Psoas muscle (tissue), 8 donors: ENCODE data around the gene COL25A1. TPM values are rescaled to one million over a fixed set of nuclear protein-coding genes. Genes with fewer than 3 reads are reported as not detected.

Source experiments
- ATAC-seq, 4 donors: fragments of 200-7000 bp; cut with Tn5 transposase; one replicate each; pipeline ENCODE4 v1.9.1; 2020; ENCODE audit warnings: moderate library complexity in 3 of 4, mild to moderate bottlenecking in 2 of 4
- DNase-seq, 2 donors: peaks; one replicate each; pipeline ENCODE4 v3.0.0-alpha.2; 2020
- H3K27ac ChIP-seq: fragments of 200-600 bp; one replicate; pipeline ENCODE4 v1.8.0; 2022
- H3K27me3 ChIP-seq, 3 donors: fragments of 200-600 bp in 1 of 3; one replicate each; pipeline versions ENCODE4 v1.6.1 to v1.8.0; 2013 to 2022; ENCODE audit warnings: low read length in 2 of 3, mild to moderate bottlenecking in 2 of 3, moderate library complexity in 1 of 3; ENCODE audit not compliant: insufficient read depth in 3 of 3
- H3K36me3 ChIP-seq, 2 donors: fragments of 200-600 bp in 1 of 2; one replicate each; pipeline versions ENCODE4 v1.6.1 to v1.8.0; 2013 to 2022; ENCODE audit warnings: low read depth in 1 of 2, mild to moderate bottlenecking in 1 of 2, moderate library complexity in 1 of 2; ENCODE audit not compliant: insufficient read depth in 1 of 2
- H3K4me1 ChIP-seq: fragments of 200-600 bp; one replicate; pipeline ENCODE4 v1.8.0; 2022
- H3K4me3 ChIP-seq: fragments of 200-600 bp; one replicate; pipeline ENCODE4 v1.8.0; 2022; ENCODE audit warnings: mild to moderate bottlenecking
- H3K9me3 ChIP-seq: fragments of 200-600 bp; one replicate; pipeline ENCODE4 v1.8.0; 2022
- CTCF ChIP-seq: fragments of 200-600 bp; IDR thresholded peaks from one replicate; pipeline ENCODE4 v1.8.0; 2022; ENCODE audit warnings: antibody characterized with exemption
- WGBS, 3 donors: extraction: QIAGEN DNeasy Blood & Tissue Kit; methylation state at CpG; one replicate each; pipeline versions ENCODE4 v1.1.6 to v1.1.7; 2013; 5-methylcytosine and 5-hydroxymethylcytosine counted together
- intact Hi-C, 2 donors: fragments of 100-400 bp; cut with DNase I; formaldehyde crosslinking; loops; one replicate each; pipeline versions ENCODE4 v1.11.0 to v1.14.2; 2022
- polyA plus RNA-seq, 3 donors: library from polyadenylated mRNA; stranded (reverse); fragments of 200-250 nt; gene quantifications; one replicate each; pipeline ENCODE4 v1.2.3, GENCODE V29; 2013
- total RNA-seq, 4 donors: library from RNA; stranded (reverse); fragmentation: NEBNext Ultra II Directional in 2 of 4; extraction: Animal tissue kit (Norgen Biotek cat#: 25700) in 2 of 4; gene quantifications; one replicate each; pipeline versions ENCODE4 v1.2.1 to v1.2.4, GENCODE V29; 2021 to 2023
- donor health status: healthy with polysubstance abuse.
- donor health status: DM: no; HTN: no; CAD: no; lungs with moderate emphysema.
- donor health status: Bipolar disorder and iron deficiency.
- donor health status: healthy.
- donor health status: DM: yes; HTN: yes; CAD: no.
- donor health status: DM: no; HTN: no; CAD: no.
- donor health status: DM: no; HTN: no; CAD: no.
- donor health status: DM: yes; HTN: yes; CAD: no.

Gene COL25A1
- total and polyA plus RNA-seq, 7 donors = 0.14 to 1.5 (median 0.36) TPM

- H3K4me3 ChIP-seq = no peak overlapping the region
- no peak for DNase-seq
- H3K36me3 ChIP-seq = no peaks in the 10 kb centered on the region
- no peak for TF ChIP-seq CTCF
- intact Hi-C loops = no loop called here
- no peak overlapping the region for H3K27ac ChIP-seq
- no peaks in the 10 kb centered on the region for H3K4me1 ChIP-seq
- H3K9me3 ChIP-seq = no peaks in the 10 kb centered on the region
- ATAC-seq = no peak
- H3K27me3 ChIP-seq = no peaks in the 10 kb centered on the region
These were observed 435.0 kb downstream of the COL25A1 start for GRCh38 chr4:108867476-108867875.

- 48 to 63% (median 60%) methylated on average over 2 of the region's 2 CpGs for WGBS, 3 donors
- Histone ChIP-seq H3K9me3 (no peaks in the 10 kb centered on the region), H3K27ac (no peak overlapping the region), H3K27me3 (no peaks in the 10 kb centered on the region), H3K4me1 (no peaks in the 10 kb centered on the region), H3K36me3 (no peaks in the 10 kb centered on the region), H3K4me3 (no peak overlapping the region)
- no peak for DNase-seq
- no peak for TF ChIP-seq CTCF
- intact Hi-C loops = no loop called here
- ATAC-seq = no peak
These were observed 441.1 kb downstream of the COL25A1 start for GRCh38 chr4:108861334-108861733.

- no peaks in the 10 kb centered on the region for H3K27me3 ChIP-seq
- no peaks in the 10 kb centered on the region for H3K9me3 ChIP-seq
- ATAC-seq (no peak), DNase-seq (no peak)
- TF ChIP-seq CTCF = no peak
- no peaks in the 10 kb centered on the region for H3K36me3 ChIP-seq
- H3K27ac ChIP-seq = no peak overlapping the region
- intact Hi-C loops = no loop called here
- 39 to 73% (median 40%) methylated on average over 1 of the region's 1 CpG for whole genome bisulfite sequencing, 3 donors
- H3K4me3 ChIP-seq = no peak overlapping the region
- no peaks in the 10 kb centered on the region for H3K4me1 ChIP-seq
These were observed 447.7 kb downstream of the COL25A1 start for GRCh38 chr4:108854786-108855185.

GRCh38 chr4:108852691-108853090 is 449.8 kb downstream of the COL25A1 start:
- H3K4me3 ChIP-seq = no peak overlapping the region
- no peak overlapping the region for H3K27ac ChIP-seq
- H3K4me1 ChIP-seq = no peaks in the 10 kb centered on the region
- ATAC-seq (no peak), DNase-seq (no peak)
- no peaks in the 10 kb centered on the region for H3K27me3 ChIP-seq
- no peaks in the 10 kb centered on the region for H3K36me3 ChIP-seq
- intact Hi-C loops = no loop called here
- H3K9me3 ChIP-seq = no peaks in the 10 kb centered on the region
- no peak for TF ChIP-seq CTCF
- 64 to 67% (median 65%) methylated on average over 1 of the region's 1 CpG for WGBS, 3 donors

GRCh38 chr4:108851366-108851765 is 451.1 kb downstream of the COL25A1 start:
- ATAC-seq = no peak

More at GRCh38 chr4:108851366-108851765, 451.1 kb downstream of the COL25A1 start:
- Histone ChIP-seq H3K36me3 (no peaks in the 10 kb centered on the region), H3K27me3 (no peaks in the 10 kb centered on the region), H3K4me1 (no peaks in the 10 kb centered on the region), H3K9me3 (no peaks in the 10 kb centered on the region), H3K4me3 (no peak overlapping the region), H3K27ac (no peak overlapping the region)
- TF ChIP-seq CTCF = no peak
- intact Hi-C loops = no loop called here
- no peak for DNase-seq
- 49 to 61% (median 53%) methylated on average over 2 of the region's 2 CpGs for WGBS, 3 donors
